ENCODE data around the gene CCNE1. TPM values are rescaled to one million over a fixed set of nuclear protein-coding genes. Genes with fewer than 3 reads are reported as not detected.

The CCNE1 gene
- total and polyA plus RNA-seq, 9 of the 15 experiments (the other 6 are each of a cell fraction or from before 2014, with no cell fraction given), result 6.2 to 41.0 (median 31.6) TPM

GRCh38 chr19:29810504-29810871 is 1.3 kb upstream of the CCNE1 start:
- peak overlapping the region; percentile 97 to 98 for H3K9ac ChIP-seq (ENCODE audit: insufficient read depth in 1 of 2, low read depth in 2 of 2, low read length in 2 of 2)
- no TSS peak for BruUV-seq (replicated peaks)
- H3K27ac ChIP-seq (ENCODE audit: extremely low read depth, low read depth, low read length), result peak overlapping the region; percentile 96
- TF ChIP-seq RCOR1 (IDR thresholded peaks at IDR 0.05; ENCODE audit: borderline replicate concordance in 1 of 2, low read depth in 2 of 2, low read length in 2 of 2) (no peak), MTA2 (IDR thresholded peaks at IDR 0.05; ENCODE audit: low read depth) (no peak), HDAC6 (IDR thresholded peaks at IDR 0.05; ENCODE audit: low read depth, low read length) (no peak), SIN3A (IDR thresholded peaks at IDR 0.05; ENCODE audit: borderline replicate concordance in 2 of 2, control insufficient read depth in 1 of 2, low read depth in 2 of 2, low read length in 2 of 2) (0 out of 4 replicates have a peak, but pooled peaks of 1 of the 2 experiments have one; percentile 17), ZFP36 (IDR thresholded peaks at IDR 0.05; ENCODE audit: low read depth, low read length, partially characterized antibody) (peak; percentile 48), NR2C2 (CRISPR knock-in tag; IDR thresholded peaks at IDR 0.05) (no peak), NR2C2 (tag; IDR thresholded peaks at IDR 0.05) (no peak), STAT5B (CRISPR knock-in tag; IDR thresholded peaks at IDR 0.05) (no peak), ETV5 (CRISPR knock-in tag; IDR thresholded peaks at IDR 0.05; ENCODE audit: low read depth) (no peak), KDM1A (IDR thresholded peaks at IDR 0.05) (0 out of 4 replicates have a peak, but pooled peaks of 1 of the 2 experiments have one; percentile 22), POLR3G (IDR thresholded peaks at IDR 0.05; ENCODE audit: extremely low read depth, insufficient read length, insufficient replicate concordance) (no peak), CREB3 (tag; conservative IDR thresholded peaks at IDR 0.05; ENCODE audit: low read depth) (no peak), DACH1 (IDR thresholded peaks at IDR 0.05; ENCODE audit: partially characterized antibody) (no peak), HNRNPLL (IDR thresholded peaks at IDR 0.05; ENCODE audit: low read depth, low read length, poor library complexity, severe bottlenecking) (no peak), GABPB1 (CRISPR knock-in tag; IDR thresholded peaks at IDR 0.05) (no peak), SMARCB1 (IDR thresholded peaks at IDR 0.05; ENCODE audit: insufficient read length, low read depth) (no peak), RBM14 (IDR thresholded peaks at IDR 0.05; ENCODE audit: borderline replicate concordance, insufficient read depth, low read depth, low read length) (no peak), HDAC8 (tag; IDR thresholded peaks at IDR 0.05) (no peak), MCM3 (IDR thresholded peaks at IDR 0.05) (no peak), SMARCA5 (IDR thresholded peaks at IDR 0.05) (peak; percentile 11; the same call in 1 of the 2 replicates)
- TF ChIP-seq, protein P1, sequence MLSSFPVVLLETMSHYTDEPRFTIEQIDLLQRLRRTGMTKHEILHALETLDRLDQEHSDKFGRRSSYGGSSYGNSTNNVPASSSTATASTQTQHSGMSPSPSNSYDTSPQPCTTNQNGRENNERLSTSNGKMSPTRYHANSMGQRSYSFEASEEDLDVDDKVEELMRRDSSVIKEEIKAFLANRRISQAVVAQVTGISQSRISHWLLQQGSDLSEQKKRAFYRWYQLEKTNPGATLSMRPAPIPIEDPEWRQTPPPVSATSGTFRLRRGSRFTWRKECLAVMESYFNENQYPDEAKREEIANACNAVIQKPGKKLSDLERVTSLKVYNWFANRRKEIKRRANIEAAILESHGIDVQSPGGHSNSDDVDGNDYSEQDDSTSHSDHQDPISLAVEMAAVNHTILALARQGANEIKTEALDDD (IDR thresholded peaks at IDR 0.05), result no peak
- TF ChIP-seq, protein P2, sequence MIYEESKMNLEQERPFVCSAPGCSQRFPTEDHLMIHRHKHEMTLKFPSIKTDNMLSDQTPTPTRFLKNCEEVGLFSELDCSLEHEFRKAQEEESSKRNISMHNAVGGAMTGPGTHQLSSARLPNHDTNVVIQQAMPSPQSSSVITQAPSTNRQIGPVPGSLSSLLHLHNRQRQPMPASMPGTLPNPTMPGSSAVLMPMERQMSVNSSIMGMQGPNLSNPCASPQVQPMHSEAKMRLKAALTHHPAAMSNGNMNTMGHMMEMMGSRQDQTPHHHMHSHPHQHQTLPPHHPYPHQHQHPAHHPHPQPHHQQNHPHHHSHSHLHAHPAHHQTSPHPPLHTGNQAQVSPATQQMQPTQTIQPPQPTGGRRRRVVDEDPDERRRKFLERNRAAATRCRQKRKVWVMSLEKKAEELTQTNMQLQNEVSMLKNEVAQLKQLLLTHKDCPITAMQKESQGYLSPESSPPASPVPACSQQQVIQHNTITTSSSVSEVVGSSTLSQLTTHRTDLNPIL (CRISPR knock-in tag; IDR thresholded peaks at IDR 0.05), result no peak

More at GRCh38 chr19:29810504-29810871, 1.3 kb upstream of the CCNE1 start:
- ChIA-PET CTCF (ENCODE audit: low intra/inter-chr PET ratio) (no interaction called here), POLR2A (interaction anchor here (0.6 kb wide), 1 partner anchor 68 kb away, joined by 3 read pairs; no protein-coding TSS in a partner anchor)
- Histone ChIP-seq H3K9me1 (ENCODE audit: control insufficient read depth, insufficient read depth, low read length) (no peaks in the 10 kb centered on the region), H3K4me2 (ENCODE audit: insufficient read depth, low read length) (peak overlapping the region; percentile 84), H3K4me1 (replicated peaks in 1 of 2; ENCODE audit: control insufficient read depth in 2 of 2, insufficient read depth in 2 of 2, low read length in 2 of 2) (peaks cover 29 to 35% of the 10 kb centered on the region in 2 experiments; a peak in 4 of 5 replicates), H3K79me2 (ENCODE audit: control insufficient read depth, insufficient read depth, low read length) (peaks cover 7% of the 10 kb centered on the region; the same call in 2 of the 3 replicates), H3K27me3 (ENCODE audit: control insufficient read depth in 2 of 2, insufficient read depth in 2 of 2, low read length in 2 of 2) (no peaks in the 10 kb centered on the region), H3K36me3 (ENCODE audit: control insufficient read depth, insufficient read depth, low read length) (peaks cover 25% of the 10 kb centered on the region), H3K4me3 (peak overlapping the region; percentile 50), H3K9me3 (replicated peaks; ENCODE audit: control insufficient read depth, insufficient read depth, low read depth, low read length) (no peaks in the 10 kb centered on the region), H2AFZ (ENCODE audit: low read depth, low read length) (peak overlapping the region; percentile 78), H4K20me1 (replicated peaks; ENCODE audit: control insufficient read depth, insufficient read depth, low read length) (no peaks in the 10 kb centered on the region)
- FAIRE-seq (peak; percentile 84), DNase-seq (ENCODE audit: extremely low read depth in 1 of 4, low spot score in 3 of 4) (peak; percentile 37 to 77 (median 40)), ATAC-seq (peak; percentile 40)
- in situ Hi-C loops (cut with MboI) (no loop called here), intact Hi-C loops (cut with micrococcal nuclease) (no loop called here)
- WGBS (ENCODE audit: insufficient coverage, low coverage, missing lambda C conversion rate), result 4% methylated on average over 4 of the region's 4 CpGs
